A549 (cell line): ENCODE results near the gene DTX1.

Experiments used
- HDAC2 ChIP-seq: fragments of 200-600 bp; sonication (generic); IDR thresholded peaks from 2 replicates; pipeline ENCODE4 v1.6.1; 2016
- MYC ChIP-seq: IDR thresholded peaks from 2 replicates; pipeline ENCODE4 v1.6.1; 2012; ENCODE audit warnings: mild to moderate bottlenecking, inconsistent platforms, low read length, improper control_type of control experiment, borderline replicate concordance
- RAD21 ChIP-seq, 2 experiments: fragments of >200 bp in 1 of 2; sonication (Bioruptor Twin) in 1 of 2; formaldehyde crosslinking in 1 of 2; IDR thresholded peaks in 1 of 2; conservative IDR thresholded peaks in 1 of 2; 2 replicates in 1 of 2; 3 replicates in 1 of 2; pipeline ENCODE4 v1.6.1; 2012 to 2018; ENCODE audit warnings: inconsistent platforms in 1 of 2
- REST ChIP-seq: fragments of 200-600 bp; sonication (generic); IDR thresholded peaks from 2 replicates; pipeline ENCODE4 v1.6.1; 2016; ENCODE audit warnings: antibody characterized with exemption, mild to moderate bottlenecking, moderate library complexity
- TP53 ChIP-seq: fragments of 250-450 bp; sonication (Bioruptor Pico); IDR thresholded peaks from 2 replicates; pipeline ENCODE4 v1.5.0; 2021; ENCODE audit warnings: mild to moderate bottlenecking, moderate library complexity
- ZNF302 ChIP-seq: fragments of 250-450 bp; sonication (Bioruptor Pico); IDR thresholded peaks from 2 replicates; pipeline ENCODE4 v1.9.0; 2021; ENCODE audit warnings: inconsistent platforms, mild to moderate bottlenecking, moderate library complexity
- TF ChIP-seq, protein P1 (sequence below): IDR thresholded peaks from 2 replicates; pipeline ENCODE4 v1.6.1; 2012
- TF ChIP-seq, protein P2 (sequence below): fragments of 450-650 bp; IDR thresholded peaks from 2 replicates; pipeline ENCODE4 v1.6.1; 2014; ENCODE audit warnings: antibody characterized with exemption
- TF ChIP-seq, protein P3 (sequence below): fragments of >200 bp; sonication (Bioruptor Twin); formaldehyde crosslinking; IDR thresholded peaks from 3 replicates; pipeline ENCODE4 v1.5.1; 2016

DNA sequence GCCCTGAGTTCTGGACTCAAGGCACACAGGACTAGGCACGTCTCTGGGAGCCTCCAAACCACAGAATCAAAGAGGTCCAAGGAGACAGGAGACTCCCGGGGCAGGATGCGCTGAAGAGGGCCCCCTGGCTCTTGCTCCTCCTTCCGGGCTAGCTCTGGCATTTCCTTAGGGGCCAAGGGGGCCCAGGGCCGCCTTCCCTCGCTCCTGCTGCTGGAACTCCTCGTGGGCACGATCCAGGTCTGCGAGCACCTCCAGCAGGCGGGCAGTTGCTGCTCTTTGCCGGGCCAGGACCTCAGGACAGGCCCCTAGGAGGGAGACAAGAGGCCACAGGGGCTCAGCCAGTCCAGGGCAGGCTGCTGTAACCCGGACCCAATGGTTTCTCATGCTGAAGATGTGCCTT lies 43.2 kb downstream of the DTX1 start:
- TF ChIP-seq, protein P1, sequence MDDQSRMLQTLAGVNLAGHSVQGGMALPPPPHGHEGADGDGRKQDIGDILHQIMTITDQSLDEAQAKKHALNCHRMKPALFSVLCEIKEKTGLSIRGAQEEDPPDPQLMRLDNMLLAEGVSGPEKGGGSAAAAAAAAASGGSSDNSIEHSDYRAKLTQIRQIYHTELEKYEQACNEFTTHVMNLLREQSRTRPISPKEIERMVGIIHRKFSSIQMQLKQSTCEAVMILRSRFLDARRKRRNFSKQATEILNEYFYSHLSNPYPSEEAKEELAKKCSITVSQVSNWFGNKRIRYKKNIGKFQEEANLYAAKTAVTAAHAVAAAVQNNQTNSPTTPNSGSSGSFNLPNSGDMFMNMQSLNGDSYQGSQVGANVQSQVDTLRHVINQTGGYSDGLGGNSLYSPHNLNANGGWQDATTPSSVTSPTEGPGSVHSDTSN: no peak
- TF ChIP-seq HDAC2 (no peak), REST (no peak), MYC (no peak), TP53 (no peak), RAD21 (conservative IDR thresholded peaks at IDR 0.05 in 1 of 2, IDR thresholded peaks at IDR 0.05 in 1 of 2) (no peak), ZNF302 (no peak)
- TF ChIP-seq, protein P2, sequence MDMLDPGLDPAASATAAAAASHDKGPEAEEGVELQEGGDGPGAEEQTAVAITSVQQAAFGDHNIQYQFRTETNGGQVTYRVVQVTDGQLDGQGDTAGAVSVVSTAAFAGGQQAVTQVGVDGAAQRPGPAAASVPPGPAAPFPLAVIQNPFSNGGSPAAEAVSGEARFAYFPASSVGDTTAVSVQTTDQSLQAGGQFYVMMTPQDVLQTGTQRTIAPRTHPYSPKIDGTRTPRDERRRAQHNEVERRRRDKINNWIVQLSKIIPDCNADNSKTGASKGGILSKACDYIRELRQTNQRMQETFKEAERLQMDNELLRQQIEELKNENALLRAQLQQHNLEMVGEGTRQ: no peak
- TF ChIP-seq, protein P3, sequence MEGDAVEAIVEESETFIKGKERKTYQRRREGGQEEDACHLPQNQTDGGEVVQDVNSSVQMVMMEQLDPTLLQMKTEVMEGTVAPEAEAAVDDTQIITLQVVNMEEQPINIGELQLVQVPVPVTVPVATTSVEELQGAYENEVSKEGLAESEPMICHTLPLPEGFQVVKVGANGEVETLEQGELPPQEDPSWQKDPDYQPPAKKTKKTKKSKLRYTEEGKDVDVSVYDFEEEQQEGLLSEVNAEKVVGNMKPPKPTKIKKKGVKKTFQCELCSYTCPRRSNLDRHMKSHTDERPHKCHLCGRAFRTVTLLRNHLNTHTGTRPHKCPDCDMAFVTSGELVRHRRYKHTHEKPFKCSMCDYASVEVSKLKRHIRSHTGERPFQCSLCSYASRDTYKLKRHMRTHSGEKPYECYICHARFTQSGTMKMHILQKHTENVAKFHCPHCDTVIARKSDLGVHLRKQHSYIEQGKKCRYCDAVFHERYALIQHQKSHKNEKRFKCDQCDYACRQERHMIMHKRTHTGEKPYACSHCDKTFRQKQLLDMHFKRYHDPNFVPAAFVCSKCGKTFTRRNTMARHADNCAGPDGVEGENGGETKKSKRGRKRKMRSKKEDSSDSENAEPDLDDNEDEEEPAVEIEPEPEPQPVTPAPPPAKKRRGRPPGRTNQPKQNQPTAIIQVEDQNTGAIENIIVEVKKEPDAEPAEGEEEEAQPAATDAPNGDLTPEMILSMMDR: no peak
